PC-3 (cell line): ENCODE measurements around the gene SPIB.

Experiments
- CTCF ChIP-seq: fragments of 300-600 bp; sonication (generic); conservative IDR thresholded peaks from 2 replicates; pipeline ENCODE4 v1.5.1; 2017; ENCODE audit warnings: antibody characterized with exemption, low read depth, mild to moderate bottlenecking, low read length
- EZH2 ChIP-seq: fragments of 300-600 bp; sonication (generic); IDR thresholded peaks from one replicate; pipeline ENCODE4 v1.6.1; 2017; ENCODE audit warnings: antibody characterized with exemption, mild to moderate bottlenecking, low read length; ENCODE audit not compliant: unreplicated experiment
- EZH2phosphoT487 ChIP-seq: fragments of 300-600 bp; sonication (generic); IDR thresholded peaks from 2 replicates; pipeline ENCODE4 v1.6.1; 2018; ENCODE audit warnings: mild to moderate bottlenecking, antibody characterized with exemption, low read length, borderline replicate concordance

GRCh38 chr19:50449236-50449899 lies 30.6 kb downstream of the SPIB start:
- no peak for TF ChIP-seq CTCF
- TF ChIP-seq EZH2: no peak
- no peak for TF ChIP-seq EZH2phosphoT487
